ENCODE results near the gene SRCAP.

DNA sequence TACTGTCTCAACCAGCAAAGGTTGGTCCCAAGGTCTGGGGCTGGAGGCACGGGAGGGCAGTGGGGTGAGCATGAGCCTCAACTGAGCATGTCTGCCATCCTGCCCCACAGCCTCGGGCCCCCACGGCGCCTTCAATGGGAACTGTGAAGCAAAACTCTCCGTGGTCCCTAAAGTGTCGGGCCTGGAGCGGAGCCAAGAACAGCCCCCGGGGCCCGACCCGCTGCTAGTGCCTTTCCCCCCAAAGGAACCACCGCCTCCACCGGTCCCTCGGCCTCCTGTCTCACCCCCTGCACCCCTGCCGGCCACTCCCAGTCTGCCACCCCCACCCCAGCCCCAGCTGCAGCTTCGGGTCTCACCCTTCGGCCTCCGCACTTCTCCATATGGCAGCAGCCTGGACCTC, 36.5 kb upstream of the SRCAP start:
- TF ChIP-seq, protein P1, sequence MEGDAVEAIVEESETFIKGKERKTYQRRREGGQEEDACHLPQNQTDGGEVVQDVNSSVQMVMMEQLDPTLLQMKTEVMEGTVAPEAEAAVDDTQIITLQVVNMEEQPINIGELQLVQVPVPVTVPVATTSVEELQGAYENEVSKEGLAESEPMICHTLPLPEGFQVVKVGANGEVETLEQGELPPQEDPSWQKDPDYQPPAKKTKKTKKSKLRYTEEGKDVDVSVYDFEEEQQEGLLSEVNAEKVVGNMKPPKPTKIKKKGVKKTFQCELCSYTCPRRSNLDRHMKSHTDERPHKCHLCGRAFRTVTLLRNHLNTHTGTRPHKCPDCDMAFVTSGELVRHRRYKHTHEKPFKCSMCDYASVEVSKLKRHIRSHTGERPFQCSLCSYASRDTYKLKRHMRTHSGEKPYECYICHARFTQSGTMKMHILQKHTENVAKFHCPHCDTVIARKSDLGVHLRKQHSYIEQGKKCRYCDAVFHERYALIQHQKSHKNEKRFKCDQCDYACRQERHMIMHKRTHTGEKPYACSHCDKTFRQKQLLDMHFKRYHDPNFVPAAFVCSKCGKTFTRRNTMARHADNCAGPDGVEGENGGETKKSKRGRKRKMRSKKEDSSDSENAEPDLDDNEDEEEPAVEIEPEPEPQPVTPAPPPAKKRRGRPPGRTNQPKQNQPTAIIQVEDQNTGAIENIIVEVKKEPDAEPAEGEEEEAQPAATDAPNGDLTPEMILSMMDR (IDR thresholded peaks at IDR 0.05) = no peak
- TF ChIP-seq POLR2AphosphoS5 (IDR thresholded peaks at IDR 0.05) = no peak
